HepG2 (cell line): ENCODE results near the gene TIMP3. TPM values are rescaled to one million over a fixed set of nuclear protein-coding genes. Genes with fewer than 3 reads are reported as not detected.
A peak's percentile ranks its signal among the peaks of the same experiment; 100 is the strongest.

Source experiments
- CBX5 ChIP-seq: sonication (generic); formaldehyde crosslinking; IDR thresholded peaks from 2 replicates; pipeline ENCODE4 v1.4.0; 2020; ENCODE audit warnings: missing genetic modification reagents, borderline replicate concordance
- CEBPG ChIP-seq: IDR thresholded peaks from 2 replicates; pipeline ENCODE4 v1.6.1; 2016
- FOXA3 ChIP-seq: IDR thresholded peaks from 2 replicates; pipeline ENCODE4 v1.6.1; 2016; ENCODE audit warnings: missing genetic modification reagents, missing compliant biosample characterization
- HNRNPH1 ChIP-seq: fragments of 200-400 bp; formaldehyde crosslinking; optimal IDR thresholded peaks from 2 replicates; pipeline ENCODE3; 2017; ENCODE audit warnings: mild to moderate bottlenecking, low read depth, low read length
- MBD4 ChIP-seq: IDR thresholded peaks from 2 replicates; pipeline ENCODE4 v1.6.1; 2012; ENCODE audit warnings: low read length, inconsistent platforms, borderline replicate concordance
- MXD4 ChIP-seq: IDR thresholded peaks from 2 replicates; pipeline ENCODE4 v1.6.1; 2016; ENCODE audit warnings: mild to moderate bottlenecking, missing biosample characterization, missing genetic modification reagents
- MZF1 ChIP-seq: sonication (generic); formaldehyde crosslinking; IDR thresholded peaks from 2 replicates; pipeline ENCODE4 v1.8.1; 2023; ENCODE audit warnings: mild to moderate bottlenecking, missing genetic modification reagents, borderline replicate concordance
- NR1H2 ChIP-seq: sonication (generic); formaldehyde crosslinking; IDR thresholded peaks from 2 replicates; pipeline ENCODE4 v1.8.1; 2022; ENCODE audit warnings: low read depth, missing genetic modification reagents, borderline replicate concordance
- SIX1 ChIP-seq: sonication (generic); formaldehyde crosslinking; IDR thresholded peaks from 2 replicates; pipeline ENCODE4 v1.4.0; 2020; ENCODE audit warnings: missing genetic modification reagents, borderline replicate concordance
- SP4 ChIP-seq: sonication (generic); formaldehyde crosslinking; IDR thresholded peaks from 2 replicates; pipeline ENCODE4 v1.8.1; 2023; ENCODE audit warnings: mild to moderate bottlenecking, missing genetic modification reagents
- SYNCRIP ChIP-seq: fragments of 200-400 bp; formaldehyde crosslinking; IDR thresholded peaks from 2 replicates; pipeline ENCODE4 v1.6.1; 2018; ENCODE audit warnings: mild to moderate bottlenecking, low read depth, low read length; ENCODE audit not compliant: insufficient read depth
- TAF1 ChIP-seq: sonication (generic); formaldehyde crosslinking; IDR thresholded peaks from 2 replicates; pipeline ENCODE4 v1.4.0; 2020; ENCODE audit warnings: missing genetic modification reagents
- ZBTB42 ChIP-seq: sonication (generic); formaldehyde crosslinking; IDR thresholded peaks from 2 replicates; pipeline ENCODE4 v1.5.0; 2020; ENCODE audit warnings: mild to moderate bottlenecking, missing genetic modification reagents
- ZFP41 ChIP-seq: sonication (generic); formaldehyde crosslinking; IDR thresholded peaks from 2 replicates; pipeline ENCODE4 v1.4.0; 2020; ENCODE audit warnings: mild to moderate bottlenecking, missing genetic modification reagents, borderline replicate concordance
- ZNF10 ChIP-seq: sonication (generic); formaldehyde crosslinking; IDR thresholded peaks from 2 replicates; pipeline ENCODE4 v1.4.0; 2020; ENCODE audit warnings: mild to moderate bottlenecking, low read depth, missing genetic modification reagents, borderline replicate concordance
- ZNF230 ChIP-seq: sonication (generic); formaldehyde crosslinking; IDR thresholded peaks from 2 replicates; pipeline ENCODE4 v1.4.0; 2020; ENCODE audit warnings: mild to moderate bottlenecking, missing genetic modification reagents
- ZNF569 ChIP-seq: sonication (generic); formaldehyde crosslinking; IDR thresholded peaks from 2 replicates; pipeline ENCODE4 v1.5.0; 2020; ENCODE audit warnings: mild to moderate bottlenecking, missing genetic modification reagents, moderate library complexity, borderline replicate concordance
- ZNF747 ChIP-seq: sonication (generic); formaldehyde crosslinking; IDR thresholded peaks from 2 replicates; pipeline ENCODE4 v1.8.1; 2023; ENCODE audit warnings: missing genetic modification reagents, mild to moderate bottlenecking, borderline replicate concordance
- ZZZ3 ChIP-seq: sonication (generic); formaldehyde crosslinking; IDR thresholded peaks from 2 replicates; pipeline ENCODE4 v1.4.0; 2020; ENCODE audit warnings: missing genetic modification reagents, mild to moderate bottlenecking, borderline replicate concordance
- polyA plus RNA-seq, 8 experiments: library from polyadenylated mRNA; depleted of rRNA in 3 of 8; stranded (reverse) in 7 of 8; unstranded in 1 of 8; fragments of >200 nt; fragmentation: Illumina TruSeq in 4 of 8; extraction: Trizol in 4 of 8; gene quantifications; 2 replicates each; pipeline versions ENCODE4 v1.2.1 to v1.2.3, GENCODE V29; 2011 to 2016; ENCODE audit warnings: low read depth in 4 of 8, missing spikeins in 1 of 8, mixed read lengths in 1 of 8; ENCODE audit not compliant: insufficient read depth in 1 of 8
- total RNA-seq, 5 experiments: library from RNA; depleted of rRNA; stranded (reverse); fragments of >200 nt; fragmentation: Illumina TruSeq; extraction: Trizol; gene quantifications; 2 replicates each; pipeline ENCODE4 v1.2.3, GENCODE V29; 2016; ENCODE audit warnings: low read depth in 1 of 5
- TF ChIP-seq, protein P1 (sequence below): IDR thresholded peaks from 2 replicates; pipeline ENCODE4 v1.6.1; 2016; ENCODE audit warnings: missing compliant biosample characterization, missing genetic modification reagents, borderline replicate concordance
- TF ChIP-seq, protein P2 (sequence below): sonication (generic); formaldehyde crosslinking; IDR thresholded peaks from 2 replicates; pipeline ENCODE4 v1.8.1; 2023; ENCODE audit warnings: mild to moderate bottlenecking, missing genetic modification reagents
- TF ChIP-seq, protein P3 (sequence below): sonication (generic); formaldehyde crosslinking; IDR thresholded peaks from 2 replicates; pipeline ENCODE4 v1.4.0; 2020; ENCODE audit warnings: low read depth, mild to moderate bottlenecking, missing genetic modification reagents
- TF ChIP-seq, protein P4 (sequence below), 2 experiments: IDR thresholded peaks; 2 replicates each; pipeline ENCODE4 v1.6.1; 2011 to 2012; ENCODE audit warnings: low read length in 2 of 2, borderline replicate concordance in 1 of 2, low read depth in 1 of 2, mild to moderate bottlenecking in 1 of 2, moderate library complexity in 1 of 2

TIMP3 gene
- total and polyA plus RNA-seq, 2 of the 13 experiments (the other 11 are each of a cell fraction or from before 2014, with no cell fraction given): 57.3 to 86.6 TPM

DNA sequence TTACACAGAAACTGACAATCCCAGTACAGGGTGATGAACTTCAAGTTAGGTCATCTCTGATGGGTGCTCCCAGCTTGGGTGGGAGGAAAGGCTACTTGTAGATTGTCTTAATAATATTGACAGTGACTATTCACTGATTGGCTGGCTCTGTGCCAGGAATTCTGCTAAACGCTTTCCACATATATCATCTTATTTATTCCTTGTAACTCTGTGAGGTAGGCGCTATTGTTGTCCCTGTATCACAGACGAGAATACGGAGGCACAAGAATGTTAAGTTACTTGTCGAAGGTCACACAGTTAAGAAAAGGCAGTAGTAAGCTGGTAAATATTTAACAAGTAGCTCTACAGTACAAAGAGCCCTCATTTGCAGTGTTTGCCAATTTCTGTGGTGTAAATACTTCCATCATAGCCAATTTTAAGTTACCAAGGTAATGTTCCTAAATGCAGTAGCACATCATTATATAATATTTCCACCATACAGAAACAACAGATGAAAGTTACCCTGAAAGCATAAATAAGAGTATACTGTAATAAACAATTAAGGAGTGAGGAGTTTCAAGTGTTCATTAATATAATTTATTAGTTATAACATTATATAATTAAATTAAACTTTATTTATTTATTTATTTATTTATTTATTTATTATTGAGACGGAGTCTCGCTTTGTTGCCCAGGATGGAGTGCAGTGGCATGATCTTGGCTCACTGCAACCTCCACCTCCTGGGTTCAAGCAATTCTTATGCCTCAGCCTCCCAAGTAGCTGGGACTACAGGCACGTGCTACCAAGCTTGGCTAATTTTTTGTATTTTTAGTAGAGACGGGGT is 11.5 kb upstream of the TIMP3 start (continued):
- TF ChIP-seq, protein P1, sequence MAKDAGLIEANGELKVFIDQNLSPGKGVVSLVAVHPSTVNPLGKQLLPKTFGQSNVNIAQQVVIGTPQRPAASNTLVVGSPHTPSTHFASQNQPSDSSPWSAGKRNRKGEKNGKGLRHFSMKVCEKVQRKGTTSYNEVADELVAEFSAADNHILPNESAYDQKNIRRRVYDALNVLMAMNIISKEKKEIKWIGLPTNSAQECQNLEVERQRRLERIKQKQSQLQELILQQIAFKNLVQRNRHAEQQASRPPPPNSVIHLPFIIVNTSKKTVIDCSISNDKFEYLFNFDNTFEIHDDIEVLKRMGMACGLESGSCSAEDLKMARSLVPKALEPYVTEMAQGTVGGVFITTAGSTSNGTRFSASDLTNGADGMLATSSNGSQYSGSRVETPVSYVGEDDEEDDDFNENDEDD: no peak
- peak; percentile 42; the same call in 1 of the 2 replicates for TF ChIP-seq SIX1 (CRISPR knock-in tag)
- no peak for TF ChIP-seq MZF1 (CRISPR knock-in tag)
- peak; percentile 84 for TF ChIP-seq FOXA3 (CRISPR knock-in tag)
- TF ChIP-seq ZNF747 (CRISPR knock-in tag): no peak
- TF ChIP-seq SYNCRIP: no peak
- no peak for TF ChIP-seq ZNF10
- TF ChIP-seq ZZZ3: no peak
- TF ChIP-seq ZBTB42 (CRISPR knock-in tag): no peak
- TF ChIP-seq ZFP41 (CRISPR knock-in tag): no peak
- no peak for TF ChIP-seq TAF1
- no peak for TF ChIP-seq CBX5 (CRISPR knock-in tag)
- peak; percentile 50 for TF ChIP-seq CEBPG (CRISPR knock-in tag)
- TF ChIP-seq NR1H2 (CRISPR knock-in tag): no peak
- no peak for TF ChIP-seq SP4 (CRISPR knock-in tag)
- no peak for TF ChIP-seq ZNF230
- TF ChIP-seq, protein P2, sequence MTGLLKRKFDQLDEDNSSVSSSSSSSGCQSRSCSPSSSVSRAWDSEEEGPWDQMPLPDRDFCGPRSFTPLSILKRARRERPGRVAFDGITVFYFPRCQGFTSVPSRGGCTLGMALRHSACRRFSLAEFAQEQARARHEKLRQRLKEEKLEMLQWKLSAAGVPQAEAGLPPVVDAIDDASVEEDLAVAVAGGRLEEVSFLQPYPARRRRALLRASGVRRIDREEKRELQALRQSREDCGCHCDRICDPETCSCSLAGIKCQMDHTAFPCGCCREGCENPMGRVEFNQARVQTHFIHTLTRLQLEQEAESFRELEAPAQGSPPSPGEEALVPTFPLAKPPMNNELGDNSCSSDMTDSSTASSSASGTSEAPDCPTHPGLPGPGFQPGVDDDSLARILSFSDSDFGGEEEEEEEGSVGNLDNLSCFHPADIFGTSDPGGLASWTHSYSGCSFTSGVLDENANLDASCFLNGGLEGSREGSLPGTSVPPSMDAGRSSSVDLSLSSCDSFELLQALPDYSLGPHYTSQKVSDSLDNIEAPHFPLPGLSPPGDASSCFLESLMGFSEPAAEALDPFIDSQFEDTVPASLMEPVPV (CRISPR knock-in tag): no peak
- TF ChIP-seq HNRNPH1: no peak
- TF ChIP-seq, protein P3, sequence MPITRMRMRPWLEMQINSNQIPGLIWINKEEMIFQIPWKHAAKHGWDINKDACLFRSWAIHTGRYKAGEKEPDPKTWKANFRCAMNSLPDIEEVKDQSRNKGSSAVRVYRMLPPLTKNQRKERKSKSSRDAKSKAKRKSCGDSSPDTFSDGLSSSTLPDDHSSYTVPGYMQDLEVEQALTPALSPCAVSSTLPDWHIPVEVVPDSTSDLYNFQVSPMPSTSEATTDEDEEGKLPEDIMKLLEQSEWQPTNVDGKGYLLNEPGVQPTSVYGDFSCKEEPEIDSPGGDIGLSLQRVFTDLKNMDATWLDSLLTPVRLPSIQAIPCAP (CRISPR knock-in tag): no peak
- no peak for TF ChIP-seq ZNF569
- TF ChIP-seq MBD4: no peak
- no peak for TF ChIP-seq MXD4 (CRISPR knock-in tag)
- TF ChIP-seq, protein P4, sequence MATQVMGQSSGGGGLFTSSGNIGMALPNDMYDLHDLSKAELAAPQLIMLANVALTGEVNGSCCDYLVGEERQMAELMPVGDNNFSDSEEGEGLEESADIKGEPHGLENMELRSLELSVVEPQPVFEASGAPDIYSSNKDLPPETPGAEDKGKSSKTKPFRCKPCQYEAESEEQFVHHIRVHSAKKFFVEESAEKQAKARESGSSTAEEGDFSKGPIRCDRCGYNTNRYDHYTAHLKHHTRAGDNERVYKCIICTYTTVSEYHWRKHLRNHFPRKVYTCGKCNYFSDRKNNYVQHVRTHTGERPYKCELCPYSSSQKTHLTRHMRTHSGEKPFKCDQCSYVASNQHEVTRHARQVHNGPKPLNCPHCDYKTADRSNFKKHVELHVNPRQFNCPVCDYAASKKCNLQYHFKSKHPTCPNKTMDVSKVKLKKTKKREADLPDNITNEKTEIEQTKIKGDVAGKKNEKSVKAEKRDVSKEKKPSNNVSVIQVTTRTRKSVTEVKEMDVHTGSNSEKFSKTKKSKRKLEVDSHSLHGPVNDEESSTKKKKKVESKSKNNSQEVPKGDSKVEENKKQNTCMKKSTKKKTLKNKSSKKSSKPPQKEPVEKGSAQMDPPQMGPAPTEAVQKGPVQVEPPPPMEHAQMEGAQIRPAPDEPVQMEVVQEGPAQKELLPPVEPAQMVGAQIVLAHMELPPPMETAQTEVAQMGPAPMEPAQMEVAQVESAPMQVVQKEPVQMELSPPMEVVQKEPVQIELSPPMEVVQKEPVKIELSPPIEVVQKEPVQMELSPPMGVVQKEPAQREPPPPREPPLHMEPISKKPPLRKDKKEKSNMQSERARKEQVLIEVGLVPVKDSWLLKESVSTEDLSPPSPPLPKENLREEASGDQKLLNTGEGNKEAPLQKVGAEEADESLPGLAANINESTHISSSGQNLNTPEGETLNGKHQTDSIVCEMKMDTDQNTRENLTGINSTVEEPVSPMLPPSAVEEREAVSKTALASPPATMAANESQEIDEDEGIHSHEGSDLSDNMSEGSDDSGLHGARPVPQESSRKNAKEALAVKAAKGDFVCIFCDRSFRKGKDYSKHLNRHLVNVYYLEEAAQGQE (IDR thresholded peaks at IDR 0.05; ENCODE audit: borderline replicate concordance in 1 of 2, low read depth in 1 of 2, low read length in 2 of 2): no peak
